GM18505 (cell line): Measurements from ENCODE around the gene PCDHB3.
"Not testable (repeated sequence)": the region's sequence is repeated elsewhere in the genome, so short reads cannot be mapped to it uniquely, and the experiment has no call there.

ENCODE experiments used
- ATAC-seq: cut with Tn5 transposase; IDR thresholded peaks from one replicate; pipeline ENCODE4 v1.9.1; 2021; ENCODE audit not compliant: unreplicated experiment
- POLR2A ChIP-seq: IDR thresholded peaks from 4 replicates; pipeline ENCODE4 v1.6.1; 2011; ENCODE audit warnings: borderline replicate concordance; ENCODE audit not compliant: insufficient read depth, insufficient read length; ENCODE audit errors: extremely low read depth

The PCDHB3 gene

GRCh38 chr5:141100243-141100805 lies at the start of gene PCDHB3:
Gene PCDHB3 (plus strand): TSS chr5:141100473. CDS start chr5:141100650, 177 bp downstream.
- TF ChIP-seq POLR2A, result no peak

DNA sequence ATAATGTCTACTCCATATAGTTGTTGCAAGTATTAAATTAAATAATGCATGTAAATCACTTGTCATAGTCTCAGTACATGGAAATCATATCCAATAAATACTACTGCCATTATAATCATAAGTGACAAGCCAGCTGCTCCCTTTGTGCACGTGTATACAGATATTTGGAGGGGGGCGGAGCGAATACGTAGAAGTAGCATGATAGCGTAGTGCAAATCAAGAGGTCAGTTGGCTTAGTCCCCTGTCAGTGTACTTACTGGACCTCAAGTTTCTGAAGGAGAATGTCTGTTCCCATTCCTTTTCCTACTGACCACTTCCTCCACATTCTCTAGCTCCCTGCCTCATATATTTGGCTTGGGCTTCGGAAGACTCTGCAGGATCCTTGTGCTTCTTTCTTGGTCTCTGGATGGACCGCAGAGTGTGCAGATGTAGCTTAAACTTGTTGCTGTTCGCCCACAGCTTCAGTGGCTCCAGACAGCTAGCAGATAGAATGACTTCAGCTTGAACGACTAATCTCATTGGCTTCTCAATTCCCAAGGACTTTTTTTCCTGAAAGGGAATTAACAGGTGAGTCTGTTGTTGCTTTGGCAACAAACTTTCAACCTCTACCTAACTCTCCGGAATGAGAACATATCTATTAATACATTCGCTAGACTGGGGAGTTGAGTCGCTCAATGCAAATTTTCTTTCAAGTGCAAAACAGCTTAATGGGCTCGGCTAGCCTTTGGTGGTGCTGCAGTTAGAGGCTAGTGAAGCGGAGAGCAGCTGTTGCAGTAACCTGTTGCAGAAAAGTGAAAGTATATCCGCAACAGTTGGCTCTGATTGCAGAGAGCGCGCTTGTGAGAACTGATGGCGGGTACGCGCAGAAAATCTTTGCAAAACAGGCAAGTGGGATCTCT lies 49.4 kb upstream of the PCDHB3 start, which contains the start of gene PCDHB1:
TSS of gene PCDHB1 (plus strand) at position 753 of the 899 bp plus-strand sequence. CDS start at position 850, 97 bp downstream.
- TF ChIP-seq POLR2A, result no peak
- no peak for ATAC-seq

More at GRCh38 chr5:141100243-141100805, at the start of gene PCDHB3:
- no peak for ATAC-seq

- no peak for ATAC-seq
- TF ChIP-seq POLR2A, result no peak
These were observed 48.8 kb upstream of the PCDHB3 start for GRCh38 chr5:141051521-141051866.

DNA sequence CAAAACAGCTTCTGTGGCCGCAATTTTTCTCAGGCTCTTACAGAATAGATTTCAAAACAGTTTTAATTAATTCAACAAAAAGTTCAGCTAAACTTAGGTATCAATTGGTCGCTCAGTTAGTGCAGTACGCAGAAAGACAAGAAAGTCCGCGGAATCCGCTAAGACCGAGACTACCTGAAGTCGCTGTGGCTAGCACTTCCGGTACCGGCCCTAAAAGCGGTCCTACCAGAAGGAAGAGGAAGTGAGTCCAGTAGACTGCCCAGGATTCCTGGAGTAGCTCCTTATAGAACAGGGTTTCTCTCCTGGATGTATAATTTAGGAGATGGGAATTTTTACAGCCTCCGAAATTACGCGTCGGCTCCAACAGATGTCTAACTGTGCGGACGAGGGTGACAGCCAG lies 22.4 kb upstream of the PCDHB3 start:
- ATAC-seq, result no peak
- TF ChIP-seq POLR2A, result no peak

DNA sequence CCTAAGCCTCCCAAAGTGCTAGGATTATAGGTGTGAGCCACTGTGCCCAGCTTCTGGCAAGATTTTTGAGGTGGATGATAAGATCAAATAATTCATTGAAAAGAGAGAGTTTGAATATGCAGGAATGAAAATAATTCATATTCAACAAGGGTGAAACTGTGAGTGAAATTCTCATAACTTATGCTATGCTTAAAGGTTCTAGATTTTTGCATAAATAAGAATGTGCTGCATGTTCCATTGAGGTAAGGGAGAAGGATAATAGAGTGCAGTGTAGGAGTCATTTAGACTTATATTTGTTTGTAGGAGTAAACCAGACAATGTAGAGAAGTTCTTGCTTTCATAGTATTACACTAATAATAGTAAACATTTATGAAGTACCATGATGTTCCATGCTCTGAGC lies 18.0 kb upstream of the PCDHB3 start:
- no peak for TF ChIP-seq POLR2A
- no peak for ATAC-seq

DNA sequence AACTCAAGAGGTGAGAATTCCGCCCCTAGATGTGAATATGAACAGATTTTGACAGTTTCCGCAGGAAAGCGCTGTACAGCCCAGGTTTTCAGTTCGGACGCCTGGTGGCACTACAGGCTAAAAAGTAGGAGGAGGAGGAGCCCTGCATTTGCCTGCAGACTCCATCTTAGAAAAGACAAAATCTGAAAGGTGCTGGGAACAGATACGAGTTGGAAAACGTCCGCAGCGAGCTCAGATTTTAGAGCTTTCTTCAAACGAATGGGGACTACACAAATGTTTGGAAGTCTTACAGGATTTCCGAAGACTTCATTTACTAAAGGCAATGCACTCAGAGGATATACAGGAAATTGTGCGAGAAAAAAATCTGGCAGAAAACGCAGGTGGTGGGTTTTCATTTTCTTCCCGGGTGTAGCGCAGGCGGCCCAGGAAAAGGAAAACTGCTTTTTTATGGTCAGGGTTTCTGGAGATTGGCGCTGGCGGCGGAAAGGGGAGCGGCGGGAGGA lies 15.7 kb upstream of the PCDHB3 start:
- no peak for TF ChIP-seq POLR2A
- ATAC-seq, result peak; percentile 76

DNA sequence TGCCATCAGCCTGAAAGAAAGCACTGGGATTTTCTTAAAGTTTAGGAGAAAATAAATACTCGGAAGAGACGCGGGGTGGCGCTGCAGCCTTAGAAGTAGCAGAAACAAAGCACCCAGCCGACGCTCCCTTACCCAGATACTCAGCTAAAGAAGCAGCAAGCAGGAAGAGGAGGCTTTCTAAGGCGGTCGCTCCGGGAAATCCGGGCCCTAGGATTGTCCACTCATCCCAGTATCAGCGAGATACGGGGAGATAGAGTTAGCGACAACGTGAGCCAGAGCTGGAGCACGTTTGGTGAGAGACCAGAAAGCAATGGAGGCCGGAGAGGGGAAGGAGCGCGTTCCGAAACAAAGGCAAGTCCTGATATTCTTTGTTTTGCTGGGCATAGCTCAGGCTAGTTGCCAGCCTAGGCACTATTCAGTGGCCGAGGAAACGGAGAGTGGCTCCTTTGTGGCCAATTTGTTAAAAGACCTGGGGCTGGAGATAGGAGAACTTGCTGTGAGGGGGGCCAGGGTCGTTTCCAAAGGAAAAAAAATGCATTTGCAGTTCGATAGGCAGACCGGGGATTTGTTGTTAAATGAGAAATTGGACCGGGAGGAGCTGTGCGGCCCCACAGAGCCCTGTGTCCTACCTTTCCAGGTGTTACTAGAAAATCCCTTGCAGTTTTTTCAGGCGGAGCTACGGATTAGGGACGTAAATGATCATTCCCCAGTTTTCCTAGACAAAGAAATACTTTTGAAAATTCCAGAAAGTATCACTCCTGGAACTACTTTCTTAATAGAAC lies 5.6 kb upstream of the PCDHB3 start, which contains the start of gene PCDHB2:
TSS of gene PCDHB2 (plus strand) at position 135 of the 782 bp plus-strand sequence. CDS start at position 311, 176 bp downstream.
- no peak for ATAC-seq
- TF ChIP-seq POLR2A, result no peak

DNA sequence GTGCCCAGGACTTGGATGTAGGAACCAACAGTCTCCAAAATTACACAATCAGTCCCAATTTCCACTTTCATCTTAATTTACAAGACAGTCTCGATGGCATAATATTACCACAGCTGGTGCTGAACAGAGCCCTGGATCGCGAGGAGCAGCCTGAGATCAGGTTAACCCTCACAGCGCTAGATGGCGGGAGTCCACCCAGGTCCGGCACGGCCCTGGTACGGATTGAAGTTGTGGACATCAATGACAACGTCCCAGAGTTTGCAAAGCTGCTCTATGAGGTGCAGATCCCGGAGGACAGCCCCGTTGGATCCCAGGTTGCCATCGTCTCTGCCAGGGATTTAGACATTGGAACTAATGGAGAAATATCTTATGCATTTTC lies 5.0 kb upstream of the PCDHB3 start:
- ATAC-seq, result no peak
- TF ChIP-seq POLR2A, result no peak

GRCh38 chr5:141096181-141096580 lies 4.1 kb upstream of the PCDHB3 start:
- ATAC-seq, result not testable (repeated sequence)

DNA sequence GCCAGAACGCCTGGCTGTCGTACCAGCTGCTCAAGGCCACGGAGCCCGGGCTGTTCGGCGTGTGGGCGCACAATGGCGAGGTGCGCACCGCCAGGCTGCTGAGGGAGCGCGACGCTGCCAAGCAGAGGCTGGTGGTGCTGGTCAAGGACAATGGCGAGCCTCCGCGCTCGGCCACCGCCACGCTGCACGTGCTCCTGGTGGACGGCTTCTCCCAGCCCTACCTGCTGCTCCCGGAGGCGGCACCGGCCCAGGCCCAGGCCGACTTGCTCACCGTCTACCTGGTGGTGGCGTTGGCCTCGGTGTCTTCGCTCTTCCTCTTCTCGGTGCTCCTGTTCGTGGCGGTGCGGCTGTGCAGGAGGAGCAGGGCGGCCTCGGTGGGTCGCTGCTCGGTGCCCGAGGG lies 3.7 kb upstream of the PCDHB3 start:
- not testable (repeated sequence) for ATAC-seq

- ATAC-seq, result no peak
- no peak for TF ChIP-seq POLR2A
These were observed 786 bp downstream of the PCDHB3 start for GRCh38 chr5:141101059-141101458.

DNA sequence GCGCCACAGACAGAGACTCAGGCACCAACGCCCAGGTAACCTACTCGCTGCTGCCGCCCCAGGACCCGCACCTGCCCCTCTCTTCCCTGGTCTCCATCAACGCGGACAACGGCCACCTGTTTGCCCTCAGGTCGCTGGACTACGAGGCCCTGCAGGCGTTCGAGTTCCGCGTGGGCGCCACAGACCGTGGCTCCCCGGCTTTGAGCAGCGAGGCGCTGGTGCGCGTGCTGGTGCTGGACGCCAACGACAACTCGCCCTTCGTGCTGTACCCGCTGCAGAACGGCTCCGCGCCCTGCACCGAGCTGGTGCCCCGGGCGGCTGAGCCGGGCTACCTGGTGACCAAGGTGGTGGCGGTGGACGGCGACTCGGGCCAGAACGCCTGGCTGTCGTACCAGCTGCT lies 1.8 kb downstream of the PCDHB3 start:
- ATAC-seq, result not testable (repeated sequence)

DNA sequence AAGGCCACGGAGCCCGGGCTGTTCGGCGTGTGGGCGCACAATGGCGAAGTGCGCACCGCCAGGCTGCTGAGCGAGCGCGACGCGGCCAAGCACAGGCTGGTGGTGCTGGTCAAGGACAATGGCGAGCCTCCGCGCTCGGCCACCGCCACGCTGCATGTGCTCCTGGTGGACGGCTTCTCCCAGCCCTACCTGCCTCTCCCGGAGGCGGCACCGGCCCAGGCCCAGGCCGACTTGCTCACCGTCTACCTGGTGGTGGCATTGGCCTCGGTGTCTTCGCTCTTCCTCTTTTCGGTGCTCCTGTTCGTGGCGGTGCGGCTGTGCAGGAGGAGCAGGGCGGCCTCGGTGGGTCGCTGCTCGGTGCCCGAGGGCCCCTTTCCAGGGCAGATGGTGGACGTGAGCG lies 2.2 kb downstream of the PCDHB3 start:
- ATAC-seq, result not testable (repeated sequence)

GRCh38 chr5:141105350-141105749 lies 5.1 kb downstream of the PCDHB3 start:
- no peak for ATAC-seq
- TF ChIP-seq POLR2A, result no peak
